GM12892 (cell line): Measurements from ENCODE around the gene COMMD7.

Experiments used
- POLR2A ChIP-seq: IDR thresholded peaks from 2 replicates; pipeline ENCODE4 v1.6.1; 2011; ENCODE audit warnings: low read depth, low read length, control low read depth
- POLR2AphosphoS5 ChIP-seq: IDR thresholded peaks from 2 replicates; pipeline ENCODE4 v1.6.1; 2011; ENCODE audit warnings: low read depth, low read length, control low read depth
- TAF1 ChIP-seq: IDR thresholded peaks from 2 replicates; pipeline ENCODE4 v1.6.1; 2011; ENCODE audit warnings: low read depth, mild to moderate bottlenecking, control low read depth, low read length, borderline replicate concordance

- TF ChIP-seq TAF1 (no peak), POLR2A (no peak), POLR2AphosphoS5 (no peak)
These were observed 40.4 kb downstream of the COMMD7 start for GRCh38 chr20:32702706-32703425.
